Osteoblast (primary cell): ENCODE measurements around the gene PFN3. TPM values are rescaled to one million over a fixed set of nuclear protein-coding genes. Genes with fewer than 3 reads are reported as not detected.

Experiments
- DNase-seq: peaks from one replicate; pipeline ENCODE4 v3.0.0; 2011; ENCODE audit warnings: low spot score, mixed read lengths; ENCODE audit not compliant: insufficient read length; ENCODE audit errors: missing footprints
- H2AFZ ChIP-seq: 2 replicates; pipeline ENCODE4 v1.6.0; 2011; ENCODE audit warnings: mild to moderate bottlenecking, low read length
- H3K27ac ChIP-seq: 2 replicates; pipeline ENCODE4 v1.5.1; 2011; ENCODE audit warnings: mild to moderate bottlenecking, low read depth, low read length, moderate library complexity
- H3K27me3 ChIP-seq: 2 replicates; pipeline ENCODE4 v1.6.0; 2012; ENCODE audit warnings: mild to moderate bottlenecking, control low read depth, inconsistent platforms, low read length, moderate library complexity; ENCODE audit not compliant: insufficient read depth
- H3K36me3 ChIP-seq: 2 replicates; pipeline ENCODE4 v1.5.1; 2011; ENCODE audit warnings: mild to moderate bottlenecking, low read length, control low read depth, moderate library complexity; ENCODE audit not compliant: insufficient read depth
- H3K4me1 ChIP-seq: 2 replicates; pipeline ENCODE4 v1.5.1; 2011; ENCODE audit warnings: mild to moderate bottlenecking, low read length, control low read depth, moderate library complexity; ENCODE audit not compliant: insufficient read depth
- H3K4me2 ChIP-seq: 2 replicates; pipeline ENCODE4 v1.6.0; 2011; ENCODE audit warnings: mild to moderate bottlenecking, low read length; ENCODE audit not compliant: insufficient read depth
- H3K4me3 ChIP-seq: fragments of 200-600 bp; sonication (generic); 3 replicates; pipeline ENCODE4 v1.5.1; 2012; ENCODE audit warnings: mild to moderate bottlenecking, low read length, inconsistent platforms; ENCODE audit not compliant: insufficient read depth
- H3K79me2 ChIP-seq: 2 replicates; pipeline ENCODE4 v1.6.0; 2012; ENCODE audit warnings: mild to moderate bottlenecking, low read length, control low read depth, inconsistent platforms; ENCODE audit not compliant: insufficient read depth
- H3K9me3 ChIP-seq: 2 replicates; pipeline ENCODE4 v1.5.1; 2011; ENCODE audit warnings: low read depth, low read length, control low read depth
- H4K20me1 ChIP-seq: 2 replicates; pipeline ENCODE4 v1.6.0; 2012; ENCODE audit warnings: mild to moderate bottlenecking, low read length, control low read depth; ENCODE audit not compliant: insufficient read depth
- CTCF ChIP-seq: IDR thresholded peaks from 2 replicates; pipeline ENCODE4 v1.5.1; 2011; ENCODE audit warnings: mild to moderate bottlenecking, low read depth, low read length, moderate library complexity; ENCODE audit errors: extremely low read depth
- total RNA-seq: library from RNA; depleted of rRNA; stranded (reverse); fragments of >200 nt; gene quantifications from 2 replicates; pipeline ENCODE4 v1.2.3, GENCODE V29; 2012

The PFN3 gene
- total RNA-seq = not detected in 2 replicates

DNA sequence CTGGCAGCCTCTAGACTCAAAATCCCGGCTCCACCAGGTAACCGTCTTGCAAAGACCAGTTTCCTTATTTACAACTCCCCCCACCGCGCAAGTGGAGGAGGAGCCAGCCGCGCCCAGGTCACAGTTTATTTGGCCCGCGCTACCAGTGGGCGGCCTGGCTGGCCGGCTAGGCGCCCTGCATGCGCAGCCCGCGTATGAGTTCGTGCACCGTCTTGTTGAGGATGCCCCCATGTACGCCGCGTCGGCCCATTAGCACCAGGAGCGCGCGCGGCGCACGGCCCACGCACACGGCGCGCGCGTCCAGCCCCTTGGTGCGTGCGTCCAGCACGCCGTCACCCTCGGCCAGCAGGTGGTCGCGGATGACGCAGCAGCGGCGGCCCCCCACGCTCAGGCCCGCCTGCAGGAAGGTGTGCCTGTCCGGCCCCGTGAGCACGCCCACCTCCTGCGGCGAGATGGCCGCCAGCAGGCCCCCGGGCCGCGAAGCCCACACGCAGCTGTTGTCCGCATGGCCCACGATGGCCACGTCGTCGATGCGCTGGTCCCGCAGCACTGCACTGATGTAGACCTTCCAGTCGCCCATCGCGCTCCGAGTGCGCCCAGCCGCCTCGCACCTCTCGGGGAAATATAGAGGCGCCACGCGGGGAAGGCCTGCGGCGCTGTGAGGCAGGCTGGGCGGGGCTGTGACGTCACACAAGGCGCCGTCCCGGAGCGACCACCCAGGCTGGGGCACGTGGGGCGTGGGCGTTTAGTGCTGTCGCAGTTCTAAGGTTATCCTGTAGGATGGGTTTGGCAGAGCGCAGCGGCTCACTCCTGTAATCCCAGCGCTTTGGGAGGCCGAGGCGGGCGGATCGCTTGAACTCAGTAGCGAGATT, at the start of gene PFN3:
Gene PFN3, minus strand, starts transcription at position 665 of the 872 bp plus-strand sequence. Its CDS starts 85 bp downstream, at position 580.
- no peak within 1 kb of the TSS for H2AFZ ChIP-seq
- no peak within 1 kb of the TSS for H3K27ac ChIP-seq
- DNase-seq = peak; percentile 81
- no peaks in the 10 kb centered on the region for H3K9me3 ChIP-seq
- peaks cover 64% of the 10 kb centered on the region for H3K27me3 ChIP-seq
- no peaks in the 10 kb centered on the region for H4K20me1 ChIP-seq
- no peak within 1 kb of the TSS for H3K4me2 ChIP-seq
- H3K79me2 ChIP-seq = no peaks in the 10 kb centered on the region
- H3K36me3 ChIP-seq = no peaks in the 10 kb centered on the region
- no peak for TF ChIP-seq CTCF
- H3K4me3 ChIP-seq = no peak within 1 kb of the TSS
- peaks cover 14% of the 10 kb centered on the region for H3K4me1 ChIP-seq

- Histone ChIP-seq H3K36me3 (peaks cover 7% of the 10 kb centered on the region), H2AFZ (no peak overlapping the region), H3K4me2 (no peak overlapping the region), H3K9me3 (no peaks in the 10 kb centered on the region), H3K27me3 (no peaks in the 10 kb centered on the region), H3K79me2 (peaks cover 15% of the 10 kb centered on the region), H3K4me1 (peaks cover 26% of the 10 kb centered on the region), H3K4me3 (no peak overlapping the region), H3K27ac (no peak overlapping the region), H4K20me1 (peaks cover 54% of the 10 kb centered on the region)
- TF ChIP-seq CTCF = no peak
- no peak for DNase-seq
Observed at GRCh38 chr5:177449140-177450061, 48.9 kb upstream of the PFN3 start.

- DNase-seq = peak; percentile 88
- Histone ChIP-seq H3K79me2 (peaks cover 15% of the 10 kb centered on the region), H3K4me3 (peak overlapping the region; percentile 82), H3K4me2 (peak overlapping the region; percentile 97), H3K9me3 (no peaks in the 10 kb centered on the region), H3K36me3 (peaks cover 7% of the 10 kb centered on the region), H3K27me3 (no peaks in the 10 kb centered on the region), H4K20me1 (peaks cover 46% of the 10 kb centered on the region), H3K27ac (peak overlapping the region; percentile 25), H2AFZ (no peak overlapping the region), H3K4me1 (peaks cover 18% of the 10 kb centered on the region)
- no peak for TF ChIP-seq CTCF
Observed at GRCh38 chr5:177448244-177448950, 47.9 kb upstream of the PFN3 start.
